OCI-LY1 (cell line): ENCODE measurements around the gene SLC9A8.

Experiments used
- H2AFZ ChIP-seq: fragments of 200-600 bp; sonication (generic), shearing (Covaris generic); 2 replicates; pipeline ENCODE4 v1.6.0; 2014; ENCODE audit warnings: antibody characterized with exemption, mild to moderate bottlenecking, low read length
- H3F3A ChIP-seq: fragments of 200-600 bp; sonication (generic), shearing (Covaris generic); 2 replicates; pipeline ENCODE4 v1.6.0; 2014; ENCODE audit warnings: mild to moderate bottlenecking, antibody characterized with exemption, low read length, moderate library complexity; ENCODE audit not compliant: insufficient read depth
- H3K27ac ChIP-seq: fragments of 200-600 bp; sonication (generic); 2 replicates; pipeline ENCODE4 v1.5.1; 2014; ENCODE audit warnings: low read length, mixed run types, mild to moderate bottlenecking, low read depth; ENCODE audit not compliant: poor library complexity, severe bottlenecking
- H3K27me3 ChIP-seq: fragments of 200-600 bp; sonication (generic); 2 replicates; pipeline ENCODE4 v1.6.0; 2014; ENCODE audit warnings: antibody characterized with exemption, mild to moderate bottlenecking, low read length, moderate library complexity; ENCODE audit not compliant: insufficient read depth
- H3K36me3 ChIP-seq: fragments of 200-600 bp; sonication (generic); 2 replicates; pipeline ENCODE4 v1.6.1; 2014; ENCODE audit warnings: mild to moderate bottlenecking, antibody characterized with exemption, low read length, moderate library complexity, mixed read lengths; ENCODE audit not compliant: insufficient read depth
- H3K4me1 ChIP-seq: fragments of 200-600 bp; sonication (generic); 2 replicates; pipeline ENCODE4 v1.5.1; 2014; ENCODE audit warnings: mild to moderate bottlenecking, low read length, moderate library complexity; ENCODE audit not compliant: insufficient read depth, severe bottlenecking
- H3K4me2 ChIP-seq: fragments of 200-600 bp; sonication (generic), shearing (Covaris generic); 2 replicates; pipeline ENCODE4 v1.6.1; 2014; ENCODE audit warnings: low read length
- H3K4me3 ChIP-seq: fragments of 200-600 bp; sonication (generic); 2 replicates; pipeline ENCODE4 v1.5.1; 2014; ENCODE audit warnings: low read length, low read depth, mild to moderate bottlenecking, mixed read lengths; ENCODE audit not compliant: poor library complexity, severe bottlenecking
- H3K79me2 ChIP-seq: fragments of 200-600 bp; shearing (Covaris generic); 2 replicates; pipeline ENCODE4 v1.6.1; 2016; ENCODE audit warnings: mixed run types, low read length, mixed read lengths; ENCODE audit not compliant: insufficient read depth
- H3K9ac ChIP-seq: fragments of 200-600 bp; sonication (generic), shearing (Covaris generic); 2 replicates; pipeline ENCODE4 v1.6.1; 2014; ENCODE audit warnings: mild to moderate bottlenecking, low read length, mixed read lengths
- H3K9me2 ChIP-seq: fragments of 200-600 bp; sonication (generic), shearing (Covaris generic); 2 replicates; pipeline ENCODE4 v1.6.1; 2014; ENCODE audit warnings: low read depth, mild to moderate bottlenecking, low read length, mixed read lengths
- H3K9me3 ChIP-seq: fragments of 200-600 bp; shearing (Covaris generic); 2 replicates; pipeline ENCODE4 v1.6.1; 2014; ENCODE audit warnings: low read length, mixed read lengths
- H4K20me1 ChIP-seq: fragments of 200-600 bp; sonication (generic), shearing (Covaris generic); 2 replicates; pipeline ENCODE4 v1.6.0; 2016; ENCODE audit warnings: mild to moderate bottlenecking, low read length; ENCODE audit not compliant: insufficient read depth
- EZH2 ChIP-seq: fragments of 200-600 bp; sonication (generic), shearing (Covaris generic); IDR thresholded peaks from 2 replicates; pipeline ENCODE4 v1.8.0; 2017; ENCODE audit warnings: borderline replicate concordance, mixed run types, mild to moderate bottlenecking, antibody characterized with exemption, low read length, moderate library complexity, mixed read lengths
- TF ChIP-seq, protein P1 (sequence below): fragments of 200-600 bp; sonication (generic), shearing (Covaris generic); IDR thresholded peaks from 2 replicates; pipeline ENCODE4 v1.5.1; 2017; ENCODE audit warnings: mild to moderate bottlenecking, antibody characterized with exemption, low read length, moderate library complexity, mixed read lengths

Gene SLC9A8

DNA sequence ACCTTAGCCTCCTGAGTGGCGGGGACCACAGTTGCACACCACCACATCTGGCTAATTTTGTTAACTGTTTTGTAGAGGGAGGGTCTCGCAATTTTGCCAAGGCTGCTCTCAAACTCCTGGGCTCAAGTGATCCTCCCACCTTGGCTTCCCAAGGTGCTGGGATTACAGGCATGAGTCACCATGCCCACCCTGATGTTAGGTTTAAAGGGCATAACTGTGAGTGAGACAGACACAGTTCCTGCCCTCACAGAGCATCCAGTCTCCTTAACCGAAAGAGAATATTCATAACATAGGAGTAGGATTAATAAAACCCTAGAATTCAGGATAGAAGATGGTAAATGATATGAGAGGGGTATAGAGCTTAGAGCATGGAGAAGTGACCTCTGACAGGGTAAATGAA, 105.8 kb downstream of the SLC9A8 start:
- H3K36me3 ChIP-seq = no peaks in the 10 kb centered on the region
- no peak for TF ChIP-seq EZH2
- no peaks in the 10 kb centered on the region for H4K20me1 ChIP-seq
- H3K27ac ChIP-seq = no peak overlapping the region
- H3K4me1 ChIP-seq = peaks cover 23% of the 10 kb centered on the region
- no peak overlapping the region for H3K4me3 ChIP-seq
- no peak overlapping the region for H2AFZ ChIP-seq
- no peaks in the 10 kb centered on the region for H3F3A ChIP-seq
- no peak overlapping the region for H3K9ac ChIP-seq
- no peaks in the 10 kb centered on the region for H3K9me2 ChIP-seq
- H3K79me2 ChIP-seq = peaks cover 7% of the 10 kb centered on the region; the same call in 1 of the 2 replicates
- H3K9me3 ChIP-seq = no peaks in the 10 kb centered on the region
- H3K27me3 ChIP-seq = no peaks in the 10 kb centered on the region
- H3K4me2 ChIP-seq = no peak overlapping the region

DNA sequence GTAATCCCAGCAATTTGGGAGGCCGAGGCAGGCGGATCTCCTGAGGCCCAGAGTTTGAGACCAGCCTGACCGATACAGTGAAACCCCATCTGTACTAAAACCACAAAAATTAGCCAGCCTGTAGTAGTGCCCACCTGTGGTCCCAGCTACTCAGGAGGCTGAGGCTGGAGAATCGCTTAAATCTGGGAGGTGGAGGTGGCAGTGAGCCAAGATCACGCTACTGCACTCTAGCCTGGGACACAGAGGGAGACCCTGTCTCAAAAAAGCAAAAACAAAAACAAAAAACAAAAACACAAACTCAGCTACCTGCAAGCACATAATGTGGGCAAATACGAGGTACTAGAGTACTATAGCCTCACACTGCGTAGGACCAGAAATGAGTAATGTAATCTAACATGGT, 106.4 kb downstream of the SLC9A8 start:
- no peaks in the 10 kb centered on the region for H3K27me3 ChIP-seq
- TF ChIP-seq, protein P1, sequence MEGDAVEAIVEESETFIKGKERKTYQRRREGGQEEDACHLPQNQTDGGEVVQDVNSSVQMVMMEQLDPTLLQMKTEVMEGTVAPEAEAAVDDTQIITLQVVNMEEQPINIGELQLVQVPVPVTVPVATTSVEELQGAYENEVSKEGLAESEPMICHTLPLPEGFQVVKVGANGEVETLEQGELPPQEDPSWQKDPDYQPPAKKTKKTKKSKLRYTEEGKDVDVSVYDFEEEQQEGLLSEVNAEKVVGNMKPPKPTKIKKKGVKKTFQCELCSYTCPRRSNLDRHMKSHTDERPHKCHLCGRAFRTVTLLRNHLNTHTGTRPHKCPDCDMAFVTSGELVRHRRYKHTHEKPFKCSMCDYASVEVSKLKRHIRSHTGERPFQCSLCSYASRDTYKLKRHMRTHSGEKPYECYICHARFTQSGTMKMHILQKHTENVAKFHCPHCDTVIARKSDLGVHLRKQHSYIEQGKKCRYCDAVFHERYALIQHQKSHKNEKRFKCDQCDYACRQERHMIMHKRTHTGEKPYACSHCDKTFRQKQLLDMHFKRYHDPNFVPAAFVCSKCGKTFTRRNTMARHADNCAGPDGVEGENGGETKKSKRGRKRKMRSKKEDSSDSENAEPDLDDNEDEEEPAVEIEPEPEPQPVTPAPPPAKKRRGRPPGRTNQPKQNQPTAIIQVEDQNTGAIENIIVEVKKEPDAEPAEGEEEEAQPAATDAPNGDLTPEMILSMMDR = no peak
- no peak for TF ChIP-seq EZH2
- no peak overlapping the region for H2AFZ ChIP-seq
- H3K27ac ChIP-seq = no peak overlapping the region
- H3K9ac ChIP-seq = no peak overlapping the region
- H3K79me2 ChIP-seq = peaks cover 7% of the 10 kb centered on the region; the same call in 1 of the 2 replicates
- H4K20me1 ChIP-seq = no peaks in the 10 kb centered on the region
- H3F3A ChIP-seq = no peaks in the 10 kb centered on the region
- H3K9me3 ChIP-seq = no peaks in the 10 kb centered on the region
- no peak overlapping the region for H3K4me3 ChIP-seq
- no peaks in the 10 kb centered on the region for H3K9me2 ChIP-seq
- H3K36me3 ChIP-seq = no peaks in the 10 kb centered on the region
- peaks cover 18% of the 10 kb centered on the region for H3K4me1 ChIP-seq
- H3K4me2 ChIP-seq = no peak overlapping the region

DNA sequence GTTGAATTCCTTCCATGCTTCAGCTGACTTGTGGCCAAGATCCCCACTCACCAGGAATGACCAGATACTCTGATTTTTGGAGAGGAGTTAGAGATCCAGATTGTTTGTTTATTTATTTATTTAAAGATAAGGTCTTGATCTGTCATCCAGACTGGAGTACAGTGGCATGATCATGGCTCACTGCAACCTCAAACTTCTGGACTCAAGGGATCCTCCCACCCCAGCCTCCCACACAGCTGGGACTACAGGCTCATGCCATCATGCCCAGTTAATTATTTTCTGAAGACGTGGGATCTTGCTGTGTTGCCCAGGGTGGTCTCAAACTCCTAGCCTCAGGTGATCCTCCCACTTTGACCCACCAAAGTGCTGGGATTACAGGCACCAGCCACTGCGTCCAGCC, 106.8 kb downstream of the SLC9A8 start:
- no peaks in the 10 kb centered on the region for H4K20me1 ChIP-seq
- H3K4me1 ChIP-seq = peaks cover 13% of the 10 kb centered on the region
- no peak overlapping the region for H3K4me3 ChIP-seq
- no peak overlapping the region for H3K27ac ChIP-seq
- no peaks in the 10 kb centered on the region for H3F3A ChIP-seq
- no peaks in the 10 kb centered on the region for H3K27me3 ChIP-seq
- no peak overlapping the region for H2AFZ ChIP-seq
- no peaks in the 10 kb centered on the region for H3K9me2 ChIP-seq
- H3K9me3 ChIP-seq = no peaks in the 10 kb centered on the region
- peaks cover 4% of the 10 kb centered on the region; the same call in 1 of the 2 replicates for H3K79me2 ChIP-seq
- TF ChIP-seq, protein P1 = no peak
- H3K36me3 ChIP-seq = no peaks in the 10 kb centered on the region
- no peak overlapping the region for H3K9ac ChIP-seq
- H3K4me2 ChIP-seq = no peak overlapping the region

DNA sequence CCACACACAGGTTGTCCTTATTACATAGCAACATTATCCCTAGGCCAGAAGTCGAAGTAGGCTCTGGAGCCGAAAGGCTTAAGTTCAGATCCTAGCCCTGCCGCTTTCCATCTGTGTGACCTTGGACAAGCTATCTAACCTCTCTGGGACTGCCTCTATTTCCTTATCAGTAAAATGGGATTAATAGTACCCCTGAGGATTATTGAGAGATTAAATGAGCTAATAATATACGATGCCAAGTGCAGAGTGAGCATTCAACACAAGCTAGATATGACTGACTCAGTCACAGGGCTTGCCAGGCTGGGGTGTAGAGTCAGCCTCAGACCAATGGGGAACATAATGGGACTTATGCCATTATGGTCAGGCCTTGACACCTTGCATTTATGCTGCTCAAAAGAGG, 111.6 kb downstream of the SLC9A8 start:
- TF ChIP-seq, protein P1 = no peak
- no peak for TF ChIP-seq EZH2
- no peak overlapping the region for H3K4me2 ChIP-seq
- H3K9me2 ChIP-seq = no peaks in the 10 kb centered on the region
- peaks cover 5% of the 10 kb centered on the region for H3K4me1 ChIP-seq
- no peaks in the 10 kb centered on the region for H3K36me3 ChIP-seq
- H3K79me2 ChIP-seq = no peaks in the 10 kb centered on the region
- H3K27ac ChIP-seq = no peak overlapping the region
- H2AFZ ChIP-seq = no peak overlapping the region
- no peaks in the 10 kb centered on the region for H4K20me1 ChIP-seq
- H3F3A ChIP-seq = no peaks in the 10 kb centered on the region
- no peak overlapping the region for H3K4me3 ChIP-seq
- no peaks in the 10 kb centered on the region for H3K27me3 ChIP-seq
- H3K9ac ChIP-seq = no peak overlapping the region
- 0 out of 2 replicates have a peak, but pooled peaks cover 2% of the 10 kb centered on the region for H3K9me3 ChIP-seq
